GM10266 (cell line): ENCODE data around the gene HPS1.

Experiments used
- DNase-seq: peaks from one replicate; pipeline ENCODE4 v3.0.0; 2012; ENCODE audit errors: extremely low spot score
- CTCF ChIP-seq: IDR thresholded peaks from 2 replicates; pipeline ENCODE4 v1.5.1; 2012; ENCODE audit warnings: mild to moderate bottlenecking, low read depth; ENCODE audit not compliant: control insufficient read depth, insufficient read depth; ENCODE audit errors: missing control alignments

HPS1 gene

GRCh38 chr10:98433371-98433770 is 13.4 kb downstream of the HPS1 start:
- TF ChIP-seq CTCF: no peak
- DNase-seq: no peak

- TF ChIP-seq CTCF: no peak
- DNase-seq: no peak
Observed at GRCh38 chr10:98432330-98432729, 14.4 kb downstream of the HPS1 start.

GRCh38 chr10:98431016-98431415 is 15.7 kb downstream of the HPS1 start:
- no peak for DNase-seq
- no peak for TF ChIP-seq CTCF

GRCh38 chr10:98430427-98430826 is 16.3 kb downstream of the HPS1 start:
- no peak for DNase-seq
- no peak for TF ChIP-seq CTCF

GRCh38 chr10:98429320-98430072 is 17.2 kb downstream of the HPS1 start:
- TF ChIP-seq CTCF: no peak
- no peak for DNase-seq

- no peak for DNase-seq
- no peak for TF ChIP-seq CTCF
Observed at GRCh38 chr10:98427011-98427515, 19.7 kb downstream of the HPS1 start.
